NT2/D1 (cell line): ENCODE data around the gene OR2AJ1.

Source experiments
- DNase-seq: peaks from one replicate; pipeline ENCODE4 v3.0.0-alpha.2; 2011; ENCODE audit warnings: low read depth, low spot score
- H3K27me3 ChIP-seq: 2 replicates; pipeline ENCODE4 v1.6.0; 2011; ENCODE audit warnings: mild to moderate bottlenecking; ENCODE audit not compliant: insufficient read length, insufficient read depth
- H3K36me3 ChIP-seq: 2 replicates; pipeline ENCODE4 v1.6.1; 2011; ENCODE audit warnings: mild to moderate bottlenecking, low read length, mixed read lengths; ENCODE audit not compliant: insufficient read depth, insufficient read length
- H3K4me1 ChIP-seq: 2 replicates; pipeline ENCODE4 v1.5.1; 2011; ENCODE audit not compliant: insufficient read depth, insufficient read length
- H3K4me3 ChIP-seq: 2 replicates; pipeline ENCODE4 v1.5.1; 2011; ENCODE audit warnings: low read depth; ENCODE audit not compliant: insufficient read length
- H3K9ac ChIP-seq: 2 replicates; pipeline ENCODE4 v1.6.0; 2011; ENCODE audit warnings: low read depth; ENCODE audit not compliant: insufficient read length
- H3K9me3 ChIP-seq: 2 replicates; pipeline ENCODE4 v1.5.1; 2011; ENCODE audit warnings: mild to moderate bottlenecking, low read length; ENCODE audit not compliant: insufficient read depth
- SUZ12 ChIP-seq: IDR thresholded peaks from 2 replicates; pipeline ENCODE4 v1.6.1; 2011; ENCODE audit not compliant: insufficient read length, insufficient read depth; ENCODE audit errors: extremely low read depth
- YY1 ChIP-seq: IDR thresholded peaks from 2 replicates; pipeline ENCODE4 v1.6.1; 2011; ENCODE audit not compliant: insufficient read length, insufficient read depth
- ZNF274 ChIP-seq: IDR thresholded peaks from 2 replicates; pipeline ENCODE4 v1.6.1; 2011; ENCODE audit warnings: mild to moderate bottlenecking, low read depth, low read length

Gene OR2AJ1, protein sequence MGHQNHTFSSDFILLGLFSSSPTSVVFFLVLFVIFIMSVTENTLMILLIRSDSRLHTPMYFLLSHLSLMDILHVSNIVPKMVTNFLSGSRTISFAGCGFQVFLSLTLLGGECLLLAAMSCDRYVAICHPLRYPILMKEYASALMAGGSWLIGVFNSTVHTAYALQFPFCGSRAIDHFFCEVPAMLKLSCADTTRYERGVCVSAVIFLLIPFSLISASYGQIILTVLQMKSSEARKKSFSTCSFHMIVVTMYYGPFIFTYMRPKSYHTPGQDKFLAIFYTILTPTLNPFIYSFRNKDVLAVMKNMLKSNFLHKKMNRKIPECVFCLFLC

DNA sequence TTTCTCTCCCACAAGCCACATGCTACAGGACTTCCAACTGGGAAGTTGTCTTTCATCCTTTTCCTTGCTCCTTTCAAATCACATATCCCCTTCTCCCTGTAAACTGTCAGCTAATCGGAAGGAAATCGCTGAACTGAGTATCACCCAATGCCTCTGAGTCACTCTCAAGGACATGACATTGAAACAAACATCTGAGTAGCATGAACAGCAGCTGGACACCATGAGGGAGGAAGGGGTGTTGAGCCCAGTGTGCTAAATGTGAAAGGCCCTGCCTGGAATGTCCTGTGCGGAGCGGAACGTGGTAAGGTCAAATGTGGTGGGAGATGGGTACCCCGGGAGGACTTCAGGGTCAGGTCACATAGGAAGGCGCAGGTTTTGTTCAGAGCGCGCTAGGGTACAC is at the start of gene OR2AJ1:
Gene OR2AJ1, plus strand, starts transcription at position 22 of the 400 bp plus-strand sequence. CDS start 8,880 bp downstream, outside the sequence.
- H3K4me1 ChIP-seq: no peaks in the 10 kb centered on the region
- no peaks in the 10 kb centered on the region for H3K27me3 ChIP-seq
- H3K4me3 ChIP-seq: no peak within 1 kb of the TSS
- no peaks in the 10 kb centered on the region for H3K9me3 ChIP-seq
- no peak for DNase-seq
- no peak within 1 kb of the TSS for H3K9ac ChIP-seq
- no peak for TF ChIP-seq SUZ12
- H3K36me3 ChIP-seq: no peaks in the 10 kb centered on the region

GRCh38 chr1:247883346-247883745 is 41.3 kb upstream of the OR2AJ1 start:
- no peak overlapping the region for H3K9ac ChIP-seq
- H3K9me3 ChIP-seq: no peaks in the 10 kb centered on the region
- DNase-seq: no peak
- H3K4me1 ChIP-seq: no peaks in the 10 kb centered on the region
- no peak overlapping the region for H3K4me3 ChIP-seq
- no peaks in the 10 kb centered on the region for H3K36me3 ChIP-seq
- no peaks in the 10 kb centered on the region for H3K27me3 ChIP-seq
- TF ChIP-seq SUZ12 (no peak), YY1 (no peak), ZNF274 (no peak)

- TF ChIP-seq ZNF274 (no peak), YY1 (no peak), SUZ12 (no peak)
- no peak for DNase-seq
- H3K27me3 ChIP-seq: no peaks in the 10 kb centered on the region
- H3K36me3 ChIP-seq: no peaks in the 10 kb centered on the region
- H3K4me1 ChIP-seq: no peaks in the 10 kb centered on the region
- H3K9ac ChIP-seq: no peak overlapping the region
- no peak overlapping the region for H3K4me3 ChIP-seq
- no peaks in the 10 kb centered on the region for H3K9me3 ChIP-seq
Measured at GRCh38 chr1:247884797-247885413, 39.8 kb upstream of the OR2AJ1 start.

DNA sequence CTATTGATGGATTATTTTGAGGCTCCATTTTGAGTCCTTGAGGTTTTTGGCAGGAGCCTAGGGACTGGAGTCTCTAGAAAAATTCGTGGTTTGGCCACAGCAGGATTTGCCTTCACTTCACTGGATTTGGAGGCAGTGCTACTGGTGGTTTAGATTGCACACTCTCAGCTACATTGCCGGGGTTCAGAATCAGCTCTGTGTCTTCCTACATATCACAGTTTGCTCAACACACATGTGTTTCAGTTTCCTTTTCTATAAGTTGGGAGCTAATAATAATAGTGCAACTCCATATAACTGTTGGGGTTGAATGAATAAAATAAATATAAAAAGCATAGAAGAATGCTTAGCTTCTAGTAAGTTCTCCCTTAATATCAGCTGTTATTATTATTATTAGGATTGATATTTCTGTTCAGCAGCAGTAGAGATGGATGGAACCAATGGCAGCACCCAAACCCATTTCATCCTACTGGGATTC is 29.5 kb upstream of the OR2AJ1 start, which contains the start of gene OR2W3:
Gene OR2W3, plus strand, starts transcription at position 425 of the 475 bp plus-strand sequence. Its CDS starts 0 bp downstream, at position 425.
- Histone ChIP-seq H3K36me3 (no peaks in the 10 kb centered on the region), H3K9me3 (no peaks in the 10 kb centered on the region), H3K27me3 (no peaks in the 10 kb centered on the region), H3K9ac (no peak within 1 kb of the TSS), H3K4me1 (no peaks in the 10 kb centered on the region), H3K4me3 (no peak within 1 kb of the TSS)
- no peak for TF ChIP-seq SUZ12
- no peak for TF ChIP-seq YY1
- TF ChIP-seq ZNF274: no peak
- no peak for DNase-seq

DNA sequence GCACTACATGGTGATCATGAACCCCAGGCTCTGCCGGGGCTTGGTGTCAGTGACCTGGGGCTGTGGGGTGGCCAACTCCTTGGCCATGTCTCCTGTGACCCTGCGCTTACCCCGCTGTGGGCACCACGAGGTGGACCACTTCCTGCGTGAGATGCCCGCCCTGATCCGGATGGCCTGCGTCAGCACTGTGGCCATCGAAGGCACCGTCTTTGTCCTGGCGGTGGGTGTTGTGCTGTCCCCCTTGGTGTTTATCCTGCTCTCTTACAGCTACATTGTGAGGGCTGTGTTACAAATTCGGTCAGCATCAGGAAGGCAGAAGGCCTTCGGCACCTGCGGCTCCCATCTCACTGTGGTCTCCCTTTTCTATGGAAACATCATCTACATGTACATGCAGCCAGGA is 28.7 kb upstream of the OR2AJ1 start:
- no peak overlapping the region for H3K9ac ChIP-seq
- no peaks in the 10 kb centered on the region for H3K36me3 ChIP-seq
- TF ChIP-seq ZNF274 (no peak), YY1 (no peak), SUZ12 (no peak)
- no peaks in the 10 kb centered on the region for H3K27me3 ChIP-seq
- DNase-seq: no peak
- no peaks in the 10 kb centered on the region for H3K4me1 ChIP-seq
- no peaks in the 10 kb centered on the region for H3K9me3 ChIP-seq
- no peak overlapping the region for H3K4me3 ChIP-seq

- Histone ChIP-seq H3K4me3 (no peak overlapping the region), H3K9me3 (peaks cover 11% of the 10 kb centered on the region; the same call in 1 of the 2 replicates), H3K27me3 (no peaks in the 10 kb centered on the region), H3K9ac (no peak overlapping the region), H3K4me1 (no peaks in the 10 kb centered on the region), H3K36me3 (no peaks in the 10 kb centered on the region)
- TF ChIP-seq YY1: no peak
- no peak for TF ChIP-seq SUZ12
- no peak for TF ChIP-seq ZNF274
- no peak for DNase-seq
Measured at GRCh38 chr1:247904122-247904521, 20.6 kb upstream of the OR2AJ1 start.

- Histone ChIP-seq H3K36me3 (no peaks in the 10 kb centered on the region), H3K9me3 (peaks cover 11% of the 10 kb centered on the region; the same call in 1 of the 2 replicates)
Measured at GRCh38 chr1:247905181-247905580, 19.5 kb upstream of the OR2AJ1 start.

More at GRCh38 chr1:247905181-247905580, 19.5 kb upstream of the OR2AJ1 start:
- Histone ChIP-seq H3K4me3 (no peak overlapping the region), H3K9ac (no peak overlapping the region), H3K4me1 (no peaks in the 10 kb centered on the region), H3K27me3 (no peaks in the 10 kb centered on the region)
- TF ChIP-seq YY1: no peak
- TF ChIP-seq SUZ12: no peak
- TF ChIP-seq ZNF274: no peak
- no peak for DNase-seq
